Activated gamma-delta T cell (primary cell): ENCODE data around the gene KLK3.

Experiments
- DNase-seq: peaks from one replicate; lab custom pipeline; 2025; lab: John Stamatoyannopoulos, UW

KLK3 gene

GRCh38 chr19:50831026-50831396 is 23.7 kb upstream of the KLK3 start:
- no peak for DNase-seq

DNA sequence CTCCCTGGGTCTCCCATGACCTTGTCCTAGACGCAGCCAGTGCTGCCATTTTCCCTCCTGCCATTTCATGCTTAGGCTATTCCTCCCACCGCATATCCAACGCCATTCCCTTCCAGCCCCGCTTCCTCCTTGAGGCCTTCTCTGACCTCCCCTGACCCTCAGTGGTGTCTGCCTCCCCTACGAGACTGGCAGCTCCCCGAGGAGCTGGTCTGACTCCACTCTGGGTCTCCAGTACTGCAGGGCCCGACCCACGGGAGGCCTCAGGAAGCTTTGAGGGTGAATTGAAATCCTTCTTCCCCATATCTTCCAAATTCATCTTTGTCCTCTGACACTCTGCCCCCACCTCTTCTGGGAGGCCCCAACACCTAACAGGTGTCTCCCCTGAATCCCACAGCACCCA is 22.0 kb upstream of the KLK3 start:
- no peak for DNase-seq

DNA sequence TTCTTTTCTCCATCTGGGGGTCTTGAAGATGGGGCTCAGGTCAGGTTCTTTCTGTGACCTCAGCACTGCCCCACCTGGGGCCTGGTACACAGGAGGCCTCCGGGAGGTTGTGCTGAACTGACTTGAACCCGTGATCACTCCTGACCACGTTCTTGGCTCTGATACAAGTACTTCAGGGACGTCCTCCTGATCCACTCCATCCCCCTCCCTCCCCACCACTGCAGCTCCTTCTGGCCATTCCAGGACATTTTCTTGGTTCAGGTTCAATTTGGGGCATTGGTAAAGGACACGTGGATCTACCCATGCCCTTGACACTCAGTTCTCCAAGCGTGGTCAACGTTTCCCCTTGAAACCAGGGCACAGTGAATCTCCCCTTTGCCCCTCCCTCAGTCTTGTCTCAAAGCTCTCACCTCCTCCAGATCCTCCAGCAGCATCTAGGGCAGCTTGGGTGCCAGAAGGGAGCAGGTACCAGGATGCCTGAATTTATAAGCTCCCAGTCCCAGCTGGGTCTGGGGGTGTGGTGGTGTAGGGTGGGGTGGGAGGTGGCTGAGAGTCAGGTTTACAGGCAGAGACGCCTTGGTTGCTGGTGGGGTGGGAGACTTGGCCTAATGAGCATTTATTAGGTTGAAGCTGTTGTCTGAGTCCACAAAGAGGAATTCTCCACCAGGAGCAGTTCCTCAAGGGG is 21.5 kb upstream of the KLK3 start, which contains the start of gene KLK15:
KLK15 (minus strand) TSS at position 458 of the 685 bp plus-strand sequence. CDS start 2,082 bp downstream, outside the sequence.
- DNase-seq: no peak

GRCh38 chr19:50833802-50834167 is 20.9 kb upstream of the KLK3 start:
- no peak for DNase-seq

DNA sequence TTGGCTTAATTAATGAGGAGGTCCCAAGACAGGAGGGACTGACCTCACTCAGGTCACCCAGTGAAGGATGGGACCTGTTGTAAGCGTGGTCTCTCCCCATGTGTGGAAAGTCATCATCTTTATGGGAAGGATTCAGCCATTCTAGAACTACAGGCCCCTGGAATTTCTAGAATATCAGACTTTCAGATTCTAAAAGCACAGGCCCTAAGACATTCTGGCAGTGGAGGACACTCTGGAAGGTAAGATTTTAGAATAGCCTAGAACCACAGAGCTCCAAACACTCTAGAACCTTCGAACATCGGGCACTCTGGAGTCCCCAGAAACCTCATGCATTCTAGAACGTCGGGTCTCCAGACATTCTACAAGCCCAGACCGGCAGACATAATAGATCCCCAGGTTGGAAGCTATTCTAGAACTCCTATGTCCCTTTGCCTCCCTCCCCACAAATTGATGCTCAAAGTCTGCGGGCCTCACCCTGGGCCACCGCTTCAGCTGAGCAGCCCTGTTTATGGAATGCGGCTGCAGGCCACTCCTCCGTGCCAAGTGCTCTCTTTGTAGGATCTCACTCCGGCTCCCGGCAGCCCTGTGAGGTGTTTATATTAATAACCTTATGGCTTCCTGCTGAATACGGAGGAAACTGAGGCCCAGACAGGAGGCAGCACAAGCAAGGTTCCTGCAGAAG is 19.5 kb upstream of the KLK3 start:
- DNase-seq: no peak

DNA sequence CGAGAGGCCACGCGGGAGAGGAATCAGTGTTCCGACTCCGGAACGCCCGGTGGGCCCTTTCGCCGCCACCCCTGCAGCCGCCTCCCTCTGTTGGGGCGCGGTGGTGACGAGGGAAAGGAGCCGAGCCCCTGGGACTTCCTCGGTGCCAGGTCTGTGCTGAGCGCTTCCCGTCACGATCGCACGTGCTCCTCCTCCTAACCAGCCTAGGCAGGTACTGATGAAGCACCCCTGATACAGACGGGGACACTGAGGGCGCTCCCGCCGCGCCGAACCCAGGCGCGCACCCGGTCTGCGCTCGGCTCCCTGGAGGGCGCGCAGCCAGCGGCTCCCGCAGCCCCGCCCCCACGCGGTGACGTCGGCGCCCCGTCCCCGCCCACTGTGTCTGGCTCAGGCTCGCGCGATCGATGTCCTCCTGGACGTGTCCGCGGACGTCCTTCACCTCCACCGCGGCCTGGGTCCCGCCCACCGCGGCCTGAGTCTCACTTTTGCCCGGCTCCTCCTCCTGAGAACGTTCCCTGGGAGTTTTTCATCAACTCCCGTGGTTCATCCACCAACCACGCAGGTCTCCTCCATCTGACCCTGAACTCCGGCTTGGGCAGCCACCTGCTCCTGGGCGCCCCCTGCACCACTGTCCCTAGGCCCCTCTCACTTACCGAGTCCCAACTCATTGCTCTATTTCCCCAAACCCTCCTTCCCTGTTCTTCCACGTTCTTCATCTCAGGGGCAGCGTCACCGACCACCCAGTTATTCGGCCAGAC is 18.8 kb upstream of the KLK3 start:
- peak; percentile 46 for DNase-seq

DNA sequence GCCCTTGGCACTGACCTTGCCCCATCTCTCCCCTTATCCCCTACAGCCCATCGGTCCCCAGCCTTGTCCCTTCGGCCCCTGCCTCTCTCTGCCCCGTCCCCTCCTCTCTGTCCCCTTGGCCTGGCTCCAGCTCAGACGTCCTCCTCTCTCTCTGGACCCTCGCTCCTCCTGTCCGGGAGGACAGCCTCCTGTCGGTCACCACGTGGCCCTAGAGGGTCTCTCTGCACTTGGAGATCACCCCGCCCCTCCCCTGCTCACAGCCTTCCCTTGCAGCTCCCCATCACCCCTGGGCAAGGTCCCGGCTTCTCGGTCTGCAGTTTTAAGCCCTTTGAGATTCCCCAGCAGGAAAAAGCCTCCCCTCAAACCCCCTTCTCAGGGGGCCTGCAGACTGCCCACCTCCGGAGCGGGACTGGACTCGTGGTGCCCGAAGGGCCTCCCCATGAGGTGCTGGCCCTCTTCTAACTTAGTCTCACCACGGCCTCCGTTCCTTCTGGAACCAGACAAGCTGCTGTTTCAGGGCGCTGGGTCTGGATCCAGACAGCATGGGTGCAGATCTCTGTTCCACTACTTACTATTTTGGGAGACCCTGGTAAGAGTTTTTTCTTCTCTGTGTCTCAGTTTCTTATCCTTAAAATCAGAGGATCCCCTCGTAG is 18.0 kb upstream of the KLK3 start:
- DNase-seq: no peak

DNA sequence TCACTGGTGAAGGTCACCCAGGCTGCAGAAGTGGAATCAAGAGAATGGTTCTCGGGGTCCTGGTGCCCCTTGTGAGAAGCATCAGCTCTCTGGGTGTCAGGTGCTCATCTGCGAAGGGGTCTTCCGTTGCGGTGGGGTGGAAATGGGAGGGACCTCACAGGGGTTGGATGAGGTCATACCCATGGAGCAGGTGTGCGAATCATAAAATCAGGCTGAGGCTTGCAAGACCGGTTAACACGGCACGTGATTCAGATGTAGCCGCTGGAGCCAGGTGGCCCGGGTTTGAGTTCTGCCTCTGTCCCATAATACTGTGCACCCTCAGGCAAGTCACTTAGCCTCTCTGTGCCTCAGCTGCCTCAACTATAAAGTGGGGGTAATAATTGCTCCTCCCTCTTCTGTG is 17.4 kb upstream of the KLK3 start:
- DNase-seq: no peak

GRCh38 chr19:50838239-50838638 is 16.5 kb upstream of the KLK3 start:
- no peak for DNase-seq

DNA sequence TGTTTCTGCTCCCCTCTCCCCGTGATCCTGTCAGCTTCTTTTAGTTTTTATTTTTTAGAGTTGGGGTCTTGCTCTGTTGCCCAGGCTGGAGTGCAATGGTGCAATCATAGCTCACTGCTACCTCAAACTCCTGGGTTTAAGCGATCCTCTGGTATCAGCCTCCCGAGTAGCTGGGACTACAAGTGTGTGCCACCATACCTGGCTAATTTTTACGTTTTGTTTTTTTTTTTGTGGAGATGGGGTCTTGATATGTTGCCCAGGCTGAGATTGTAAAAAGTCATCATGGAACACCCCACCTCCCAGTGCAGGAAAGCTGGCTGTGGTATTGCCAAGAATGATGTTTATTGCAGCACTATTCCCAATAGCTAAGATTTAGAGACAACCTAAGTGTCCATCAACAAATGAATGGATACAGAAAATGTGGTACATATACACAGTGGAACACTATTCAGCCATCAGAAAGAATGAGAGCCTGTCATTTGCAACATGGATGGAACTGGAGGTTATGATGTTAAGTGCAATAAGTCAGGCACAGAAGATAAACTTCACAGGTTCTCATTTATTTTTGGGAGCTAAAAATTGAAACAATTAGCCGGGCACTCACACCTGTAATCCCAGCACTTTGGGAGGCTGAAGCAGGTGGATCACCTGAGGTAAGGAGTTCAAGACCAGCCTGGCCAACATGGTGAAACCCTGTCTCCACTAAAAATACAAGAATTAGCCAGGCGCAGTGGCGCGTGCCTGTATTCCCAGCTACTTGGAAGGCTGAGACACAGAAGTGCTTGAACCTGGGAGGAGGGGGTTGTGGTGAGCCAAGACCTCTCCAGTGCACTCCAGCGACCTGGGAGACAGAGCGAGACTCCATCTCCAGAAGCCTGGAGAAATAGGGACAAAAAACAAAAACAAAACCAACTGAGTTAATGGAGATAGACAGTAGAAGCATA is 14.7 kb upstream of the KLK3 start:
- no peak for DNase-seq

DNA sequence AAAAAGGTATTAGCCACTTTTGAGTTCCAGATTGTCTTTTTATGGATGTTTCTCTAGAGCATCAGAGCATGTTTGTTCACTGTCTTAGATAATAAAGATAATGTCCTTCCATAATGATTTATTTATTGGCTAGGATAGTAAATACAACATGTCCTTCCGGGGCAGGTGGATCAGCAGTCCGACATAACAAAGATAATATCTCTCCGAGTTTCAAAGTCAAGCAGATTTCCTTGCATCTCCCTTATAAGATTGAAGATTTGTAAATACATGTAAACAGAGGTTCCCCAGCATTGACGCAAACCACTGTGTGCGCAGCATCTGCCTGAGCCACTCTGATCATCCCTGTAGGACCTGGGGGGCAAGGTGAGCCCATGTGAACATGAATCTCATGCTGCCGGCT is 12.6 kb upstream of the KLK3 start:
- no peak for DNase-seq

- no peak for DNase-seq
These were observed 11.5 kb upstream of the KLK3 start for GRCh38 chr19:50843205-50843604.

DNA sequence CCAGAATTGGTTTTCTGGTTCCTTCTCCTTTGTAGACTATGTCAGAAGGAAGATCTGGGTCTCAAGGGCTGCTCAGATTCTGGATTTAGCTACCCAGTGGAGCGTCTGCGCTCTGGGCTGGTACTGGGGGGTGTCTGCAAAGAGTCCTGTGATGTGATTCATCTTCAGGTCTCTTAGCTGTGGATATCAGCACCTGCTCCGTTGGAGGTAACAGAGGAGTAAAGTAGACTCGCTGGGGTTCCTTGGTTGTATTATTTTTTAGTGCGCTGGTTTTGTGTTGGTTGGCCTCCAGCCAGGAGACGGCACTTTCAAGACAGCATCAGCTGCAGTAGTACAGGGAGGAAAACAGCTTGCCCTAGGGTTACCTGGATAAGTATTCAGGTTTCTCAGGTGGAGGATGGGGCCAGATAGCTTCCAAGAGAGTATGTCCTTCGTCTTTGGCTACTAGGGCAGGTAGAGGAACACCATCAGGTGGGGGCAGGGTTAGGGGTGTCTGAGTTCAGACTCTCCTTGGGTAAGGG is 11.0 kb upstream of the KLK3 start:
- DNase-seq: no peak

- no peak for DNase-seq
These were observed 10.3 kb upstream of the KLK3 start for GRCh38 chr19:50844296-50844935.

- DNase-seq: no peak
These were observed 4.0 kb upstream of the KLK3 start for GRCh38 chr19:50850738-50851137.

DNA sequence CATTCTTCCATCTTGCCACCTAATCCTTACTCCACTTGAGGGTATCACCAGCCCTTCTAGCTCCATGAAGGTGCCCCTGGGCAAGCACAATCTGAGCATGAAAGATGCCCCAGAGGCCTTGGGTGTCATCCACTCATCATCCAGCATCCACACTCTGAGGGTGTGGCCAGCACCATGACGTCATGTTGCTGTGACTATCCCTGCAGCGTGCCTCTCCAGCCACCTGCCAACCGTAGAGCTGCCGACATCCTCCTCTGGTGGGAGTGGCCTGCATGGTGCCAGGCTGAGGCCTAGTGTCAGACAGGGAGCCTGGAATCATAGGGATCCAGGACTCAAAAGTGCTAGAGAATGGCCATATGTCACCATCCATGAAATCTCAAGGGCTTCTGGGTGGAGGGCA is 3.1 kb upstream of the KLK3 start:
- no peak for DNase-seq

GRCh38 chr19:50857366-50857765 is 2.7 kb downstream of the KLK3 start:
- DNase-seq: no peak

- DNase-seq: no peak
These were observed 4.2 kb downstream of the KLK3 start for GRCh38 chr19:50858886-50859285.

DNA sequence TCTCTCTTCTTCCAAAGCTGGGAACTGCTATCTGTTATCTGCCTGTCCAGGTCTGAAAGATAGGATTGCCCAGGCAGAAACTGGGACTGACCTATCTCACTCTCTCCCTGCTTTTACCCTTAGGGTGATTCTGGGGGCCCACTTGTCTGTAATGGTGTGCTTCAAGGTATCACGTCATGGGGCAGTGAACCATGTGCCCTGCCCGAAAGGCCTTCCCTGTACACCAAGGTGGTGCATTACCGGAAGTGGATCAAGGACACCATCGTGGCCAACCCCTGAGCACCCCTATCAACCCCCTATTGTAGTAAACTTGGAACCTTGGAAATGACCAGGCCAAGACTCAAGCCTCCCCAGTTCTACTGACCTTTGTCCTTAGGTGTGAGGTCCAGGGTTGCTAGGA is 5.1 kb downstream of the KLK3 start:
- DNase-seq: no peak

- DNase-seq: no peak
These were observed 6.3 kb downstream of the KLK3 start for GRCh38 chr19:50861010-50861409.
